ENCODE data around the gene NELFCD. TPM values are rescaled to one million over a fixed set of nuclear protein-coding genes. Genes with fewer than 3 reads are reported as not detected.

The NELFCD gene
- total and polyA plus RNA-seq, 9 of the 15 experiments (the other 6 are each of a cell fraction or from before 2014, with no cell fraction given) = 11.7 to 163 (median 96.5) TPM

DNA sequence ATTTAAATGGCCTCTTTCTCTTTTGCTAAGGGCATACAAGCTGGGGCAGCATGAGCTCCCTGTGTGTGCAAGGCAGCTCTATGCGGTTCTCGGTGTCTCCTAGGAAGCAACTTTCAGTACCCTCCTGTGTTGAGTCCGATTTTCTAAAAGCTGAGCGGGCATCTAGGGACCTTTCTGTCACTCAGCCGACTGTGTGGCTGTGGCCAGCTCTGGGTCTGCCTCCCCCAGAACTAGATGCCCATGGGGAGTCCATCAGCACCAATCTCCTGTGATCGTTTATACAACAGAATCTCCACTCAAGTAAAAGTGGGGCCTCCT lies 7.5 kb downstream of the NELFCD start:
- Histone ChIP-seq H3K9me1 (ENCODE audit: control insufficient read depth, insufficient read depth, low read length) (no peaks in the 10 kb centered on the region), H3K27me3 (ENCODE audit: control insufficient read depth in 2 of 2, insufficient read depth in 2 of 2, low read length in 2 of 2) (no peaks in the 10 kb centered on the region), H3K36me3 (ENCODE audit: control insufficient read depth, insufficient read depth, low read length) (peaks cover 98% of the 10 kb centered on the region), H3K79me2 (ENCODE audit: control insufficient read depth, insufficient read depth, low read length) (peaks cover 41% of the 10 kb centered on the region), H3K9me3 (replicated peaks; ENCODE audit: control insufficient read depth, insufficient read depth, low read depth, low read length) (no peaks in the 10 kb centered on the region), H2AFZ (ENCODE audit: low read depth, low read length) (no peak overlapping the region), H3K4me1 (replicated peaks in 1 of 2; ENCODE audit: control insufficient read depth in 2 of 2, insufficient read depth in 2 of 2, low read length in 2 of 2) (peaks cover 7% of the 10 kb centered on the region in 2 experiments; a peak in 3 of 5 replicates), H3K9ac (ENCODE audit: insufficient read depth in 1 of 2, low read depth in 2 of 2, low read length in 2 of 2) (no peak overlapping the region), H3K27ac (ENCODE audit: extremely low read depth, low read depth, low read length) (no peak overlapping the region), H4K20me1 (replicated peaks; ENCODE audit: control insufficient read depth, insufficient read depth, low read length) (peaks cover under 1% of the 10 kb centered on the region; the same call in 1 of the 2 replicates), H3K4me3 (no peak overlapping the region), H3K4me2 (ENCODE audit: insufficient read depth, low read length) (no peak overlapping the region)
- FAIRE-seq (no peak), ATAC-seq (no peak), DNase-seq (ENCODE audit: extremely low read depth in 1 of 4, low spot score in 3 of 4) (no peak)
- in situ Hi-C loops (cut with MboI) = no loop called here
- no TSS peak for BruUV-seq (replicated peaks)
- CTCF ChIA-PET (ENCODE audit: low intra/inter-chr PET ratio) = no interaction called here
- WGBS (ENCODE audit: insufficient coverage, low coverage, missing lambda C conversion rate) = 83% methylated on average over 6 of the region's 6 CpGs
- TF ChIP-seq BRF2 (IDR thresholded peaks at IDR 0.05; ENCODE audit: borderline replicate concordance, insufficient read depth, insufficient read length) = no peak
- TF ChIP-seq POLR2AphosphoS5 (IDR thresholded peaks at IDR 0.05; ENCODE audit: control insufficient read depth, insufficient read depth, low read depth, low read length) = 0 out of 2 replicates have a peak, but pooled peaks have one; percentile 9
- POLR2A ChIA-PET = interaction anchor here (0.6 to 0.8 kb wide), 3 partner anchors 9 to 942 kb away, joined by 3 read pairs; no protein-coding TSS in a partner anchor
- intact Hi-C loops (cut with micrococcal nuclease) = no loop called here

- peaks cover under 1% of the 10 kb centered on the region in 2 experiments; a peak in 3 of 5 replicates for H3K4me1 ChIP-seq (replicated peaks in 1 of 2; ENCODE audit: control insufficient read depth in 2 of 2, insufficient read depth in 2 of 2, low read length in 2 of 2)
- no peak for TF ChIP-seq RERE (CRISPR knock-in tag; IDR thresholded peaks at IDR 0.05; ENCODE audit: borderline replicate concordance)
- TF ChIP-seq FOXO4 (CRISPR knock-in tag; IDR thresholded peaks at IDR 0.05) = no peak
These were observed 8.1 kb downstream of the NELFCD start for GRCh38 chr20:58989196-58989595.

More at GRCh38 chr20:58989196-58989595, 8.1 kb downstream of the NELFCD start:
- DNase-seq (ENCODE audit: extremely low read depth in 1 of 4, low spot score in 3 of 4) (no peak), FAIRE-seq (no peak), ATAC-seq (no peak)
- Histone ChIP-seq H3K27me3 (ENCODE audit: control insufficient read depth in 2 of 2, insufficient read depth in 2 of 2, low read length in 2 of 2) (no peaks in the 10 kb centered on the region), H3K9ac (ENCODE audit: insufficient read depth in 1 of 2, low read depth in 2 of 2, low read length in 2 of 2) (peak overlapping the region in 1 of 2 experiments; percentile 61; a peak in 1 of 4 replicates), H3K4me3 (no peak overlapping the region), H4K20me1 (replicated peaks; ENCODE audit: control insufficient read depth, insufficient read depth, low read length) (peaks cover 4% of the 10 kb centered on the region; the same call in 1 of the 2 replicates), H3K36me3 (ENCODE audit: control insufficient read depth, insufficient read depth, low read length) (peaks cover 98% of the 10 kb centered on the region), H2AFZ (ENCODE audit: low read depth, low read length) (no peak overlapping the region), H3K4me2 (ENCODE audit: insufficient read depth, low read length) (no peak overlapping the region), H3K9me1 (ENCODE audit: control insufficient read depth, insufficient read depth, low read length) (no peaks in the 10 kb centered on the region), H3K9me3 (replicated peaks; ENCODE audit: control insufficient read depth, insufficient read depth, low read depth, low read length) (no peaks in the 10 kb centered on the region), H3K79me2 (ENCODE audit: control insufficient read depth, insufficient read depth, low read length) (peaks cover 34% of the 10 kb centered on the region), H3K27ac (ENCODE audit: extremely low read depth, low read depth, low read length) (no peak overlapping the region)
- no TSS peak for BruUV-seq (replicated peaks)
- CTCF ChIA-PET (ENCODE audit: low intra/inter-chr PET ratio) = no interaction called here
- in situ Hi-C loops (cut with MboI) = no loop called here
- intact Hi-C loops (cut with micrococcal nuclease) = no loop called here
- POLR2A ChIA-PET = interaction anchor here (0.8 to 1.4 kb wide), 2 partner anchors 9 to 15 kb away, joined by 3 to 6 read pairs; partner anchors contain the start of gene NELFCD
- 92% methylated on average over 10 of the region's 10 CpGs for WGBS (ENCODE audit: insufficient coverage, low coverage, missing lambda C conversion rate)
